Islet precursor cell (in vitro differentiated cells): Measurements from ENCODE around the gene TNP1.

Source experiments
- DNase-seq: peaks from one replicate; pipeline ENCODE4 v3.0.0-alpha.2; 2018

The TNP1 gene

DNA sequence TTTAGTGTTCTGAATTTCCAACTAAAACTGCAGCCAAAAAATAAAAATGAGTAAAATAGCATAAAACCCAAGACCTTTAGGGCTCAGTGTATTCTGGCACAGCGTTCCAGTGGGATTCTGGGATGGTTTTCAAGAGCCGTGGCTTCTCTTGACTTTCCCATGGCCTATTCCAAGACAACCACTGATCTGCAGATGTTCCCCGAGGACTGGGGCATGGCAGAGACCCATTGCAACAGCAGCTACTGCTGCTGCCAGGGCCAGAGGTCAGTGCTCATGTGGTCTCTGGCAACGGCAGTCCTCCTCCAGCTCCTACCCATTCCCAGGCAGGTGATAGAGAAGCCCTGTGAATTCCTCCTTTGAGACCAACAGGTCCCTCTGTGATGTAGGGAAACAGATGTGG lies 26.8 kb downstream of the TNP1 start:
- DNase-seq = no peak

- no peak for DNase-seq
Observed at GRCh38 chr2:216830346-216830745, 29.5 kb downstream of the TNP1 start.

DNA sequence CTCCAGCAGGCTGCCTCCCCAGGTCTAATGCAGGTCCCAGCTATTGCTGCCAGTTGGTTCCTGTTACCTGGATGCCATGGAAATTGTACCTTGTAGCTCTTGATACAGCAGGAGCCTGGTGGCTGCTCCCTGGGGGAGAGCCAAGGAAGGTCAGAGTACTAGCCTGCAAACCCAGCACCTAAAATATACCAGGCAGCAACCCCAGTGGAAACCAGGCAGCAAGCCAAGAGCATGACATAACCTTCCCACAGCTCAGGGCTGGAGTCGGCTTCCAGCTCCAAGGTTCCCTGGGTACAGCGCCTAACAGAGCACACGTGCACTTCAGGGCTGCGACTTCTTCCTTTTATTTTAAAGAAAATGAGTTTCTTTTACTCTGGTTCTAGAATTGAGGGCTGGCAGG lies 30.3 kb downstream of the TNP1 start:
- no peak for DNase-seq

DNA sequence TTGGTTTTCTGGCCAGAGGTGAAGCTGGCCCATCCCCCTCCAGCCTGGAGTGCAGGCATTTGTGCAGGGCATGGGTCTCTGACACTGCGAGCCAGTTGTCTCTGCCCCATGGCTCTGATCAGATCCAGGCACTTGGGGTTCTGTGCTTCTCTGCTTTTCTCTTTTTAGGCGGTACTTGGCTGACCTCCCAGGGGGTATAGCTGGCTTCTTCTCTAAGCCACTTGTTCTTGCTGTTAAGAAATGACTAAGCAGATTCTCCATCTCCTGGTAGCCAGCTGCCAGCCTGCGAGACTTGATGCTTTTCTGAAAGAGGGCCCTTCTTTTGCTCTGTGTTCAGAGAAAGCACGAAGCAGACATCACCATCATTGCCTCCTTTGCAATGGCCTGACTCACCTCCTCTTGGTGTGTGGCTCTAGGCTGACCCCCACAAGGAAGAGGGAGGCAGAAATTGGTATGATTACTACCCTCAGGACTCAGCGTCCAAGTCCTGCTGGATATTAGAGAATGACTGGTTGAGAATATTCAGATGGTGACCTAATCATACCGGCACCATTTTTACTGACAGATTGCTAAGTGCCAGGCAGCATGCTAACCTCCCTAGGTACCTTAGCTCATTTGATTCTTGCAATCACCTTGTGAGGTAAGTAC lies 32.7 kb downstream of the TNP1 start:
- no peak for DNase-seq

DNA sequence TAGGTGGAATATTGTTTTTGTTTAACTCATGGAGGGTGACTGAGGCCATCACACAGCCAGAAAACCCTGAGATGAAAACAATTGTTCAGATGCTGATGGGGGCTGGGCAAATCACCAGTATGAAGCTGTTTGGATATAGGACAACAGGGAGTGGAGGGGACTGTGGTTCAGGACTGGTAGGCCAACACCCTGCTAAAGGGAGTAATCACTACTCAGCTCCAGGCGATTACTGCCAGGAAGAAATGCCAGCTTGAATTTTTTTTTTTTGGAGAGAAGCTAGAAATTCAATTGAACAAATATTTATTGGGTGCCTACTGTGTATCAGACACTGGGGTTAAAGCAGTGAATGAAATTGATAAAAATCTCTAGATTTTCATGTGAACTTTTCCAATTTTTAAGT lies 37.4 kb downstream of the TNP1 start:
- DNase-seq = no peak

DNA sequence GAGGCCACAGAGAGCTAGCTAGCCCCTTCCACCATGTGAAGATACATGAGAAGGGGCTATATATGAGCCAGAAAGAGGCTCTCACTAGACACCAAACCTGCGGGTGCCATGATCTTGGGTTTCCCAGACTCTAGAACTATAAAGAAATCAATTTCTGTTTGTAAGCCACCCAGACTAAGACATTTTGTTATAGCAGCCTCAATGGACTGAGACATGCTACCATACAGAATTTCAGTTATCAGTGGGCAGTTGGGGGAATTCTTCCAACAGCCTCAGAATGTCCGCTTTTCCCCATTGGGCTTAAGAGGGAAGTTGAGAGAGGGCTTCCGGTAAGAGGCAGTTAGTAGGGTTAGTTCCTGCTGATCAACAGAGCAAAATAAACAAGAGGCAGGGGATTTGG lies 39.2 kb downstream of the TNP1 start:
- DNase-seq = no peak

DNA sequence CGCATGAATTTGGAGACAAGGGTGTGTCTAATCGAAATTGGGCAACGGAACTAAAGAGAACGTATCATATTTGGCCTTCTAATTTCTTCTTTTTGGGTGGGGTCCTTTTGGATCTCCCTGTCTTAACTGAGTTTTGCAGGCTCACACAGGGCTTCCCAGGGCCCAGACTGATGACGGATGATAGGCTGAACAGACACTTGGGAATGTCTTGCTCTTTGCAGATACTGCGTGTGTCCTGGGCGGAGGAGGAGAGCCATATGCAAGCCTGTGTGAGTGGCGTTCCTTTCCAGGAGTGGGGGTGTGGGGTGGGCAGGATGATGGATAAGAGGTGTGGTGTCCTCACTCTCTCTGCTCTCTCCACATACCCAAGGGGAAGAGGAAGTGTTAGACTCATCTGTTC lies 40.1 kb downstream of the TNP1 start:
- DNase-seq = no peak

- DNase-seq = no peak
Observed at GRCh38 chr2:216819055-216819454, 40.8 kb downstream of the TNP1 start.

DNA sequence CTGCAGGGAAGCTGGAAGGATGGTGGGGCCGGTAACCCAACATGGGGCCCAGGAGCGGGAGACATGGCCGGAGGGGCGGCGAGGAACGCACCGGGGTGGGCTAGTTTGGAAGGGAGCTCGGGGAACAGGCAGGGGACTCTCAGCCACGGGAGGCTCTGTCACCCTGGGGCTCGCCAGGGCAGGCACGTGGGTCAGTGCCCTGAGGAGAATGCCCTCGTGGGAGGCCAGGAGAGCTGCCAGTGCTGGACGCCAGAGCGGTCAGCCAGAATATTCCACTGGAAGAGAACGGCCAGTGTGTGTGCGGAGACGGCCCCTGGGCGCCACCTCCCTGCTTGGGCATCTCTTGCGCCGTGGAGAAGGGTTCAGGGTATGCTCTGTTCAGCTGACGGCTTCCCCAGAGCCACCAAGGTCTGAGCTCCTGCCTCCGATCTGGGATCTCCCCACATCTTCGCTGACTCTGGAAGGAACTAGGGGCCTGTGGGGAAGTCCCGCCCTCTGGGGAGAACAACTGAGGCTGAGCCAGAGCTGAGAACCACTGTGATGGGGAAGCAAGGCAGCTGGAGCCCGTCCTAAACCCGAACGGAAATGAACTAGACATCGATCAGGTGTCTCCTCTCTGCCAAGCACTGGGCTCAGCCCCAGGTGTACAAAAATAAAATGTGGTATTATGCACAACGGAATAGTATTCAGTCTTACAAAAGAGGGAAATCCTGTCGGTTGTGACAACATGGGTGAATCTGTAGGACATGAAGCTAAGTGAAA lies 49.3 kb downstream of the TNP1 start:
- DNase-seq = no peak
